IMR-90 (cell line): Measurements from ENCODE around the gene SLC9A9. TPM values are rescaled to one million over a fixed set of nuclear protein-coding genes. Genes with fewer than 3 reads are reported as not detected.

ENCODE experiments used
- ATAC-seq: fragments of 200-7000 bp; cut with Tn5 transposase; 2 replicates; pipeline ENCODE4 v1.9.1; 2020; ENCODE audit warnings: low read depth, mild to moderate bottlenecking, moderate library complexity
- BruUV-seq: library from RNA; stranded (reverse); fragments of 400-500 nt; replicated peaks from 2 replicates; lab custom pipeline; 2021; lab: Mats Ljungman, UMichigan
- CTCF ChIA-PET: fragments of 300-600 bp; formaldehyde crosslinking; extraction: SDS; loops from one replicate; lab custom pipeline; 2021; ENCODE audit warnings: antibody characterized with exemption; lab: Yijun Ruan, JAX
- POLR2A ChIA-PET: fragments of 300-600 bp; sonication (Branson Sonifier 250); formaldehyde crosslinking; loops from one replicate; lab custom pipeline; 2022; ENCODE audit warnings: antibody characterized with exemption; ENCODE audit not compliant: unreplicated experiment; lab: Charles Lee
- DNase-seq: peaks from one replicate; pipeline ENCODE4 v3.0.0; 2013
- H2AFZ ChIP-seq: replicated peaks from 2 replicates; pipeline ENCODE3; 2013; ENCODE audit warnings: low read length, mild to moderate bottlenecking; ENCODE audit not compliant: poor library complexity
- H2AK5ac ChIP-seq: 2 replicates; pipeline ENCODE4 v1.6.1; 2013; ENCODE audit warnings: low read depth, low read length, inconsistent platforms
- H2AK9ac ChIP-seq: replicated peaks from 2 replicates; pipeline ENCODE3; 2013; ENCODE audit warnings: mild to moderate bottlenecking, low read depth, low read length, moderate library complexity; ENCODE audit not compliant: poor library complexity
- H2BK120ac ChIP-seq: 2 replicates; pipeline ENCODE4 v1.6.1; 2013; ENCODE audit warnings: low read depth, low read length, inconsistent platforms
- H2BK15ac ChIP-seq: 3 replicates; pipeline ENCODE4 v1.6.1; 2013; ENCODE audit warnings: low read depth, low read length, inconsistent platforms
- H2BK20ac ChIP-seq: 2 replicates; pipeline ENCODE4 v1.6.1; 2013; ENCODE audit warnings: low read depth, mild to moderate bottlenecking, inconsistent platforms, low read length, moderate library complexity
- H2BK5ac ChIP-seq: 2 replicates; pipeline ENCODE4 v1.6.1; 2013; ENCODE audit warnings: mild to moderate bottlenecking, low read depth, low read length, inconsistent platforms; ENCODE audit not compliant: poor library complexity, severe bottlenecking
- H3K14ac ChIP-seq: replicated peaks from 2 replicates; pipeline ENCODE4 v1.6.1; 2013; ENCODE audit warnings: low read depth, low read length, inconsistent platforms
- H3K18ac ChIP-seq: 2 replicates; pipeline ENCODE4 v1.6.1; 2013; ENCODE audit warnings: low read depth, low read length, control low read depth
- H3K23ac ChIP-seq: 2 replicates; pipeline ENCODE4 v1.6.1; 2013; ENCODE audit warnings: low read depth, low read length, inconsistent platforms
- H3K27ac ChIP-seq: 2 replicates; pipeline ENCODE4 v1.5.1; 2013; ENCODE audit warnings: mild to moderate bottlenecking, control low read depth, low read length; ENCODE audit not compliant: insufficient read depth
- H3K27me3 ChIP-seq: 2 replicates; pipeline ENCODE4 v1.6.1; 2013; ENCODE audit warnings: low read length; ENCODE audit not compliant: control insufficient read depth, insufficient read depth
- H3K36me3 ChIP-seq: 2 replicates; pipeline ENCODE4 v1.6.1; 2013; ENCODE audit warnings: low read length, mixed read lengths; ENCODE audit not compliant: control insufficient read depth, insufficient read depth
- H3K4ac ChIP-seq: 2 replicates; pipeline ENCODE4 v1.6.1; 2013; ENCODE audit warnings: low read depth, low read length, inconsistent platforms
- H3K4me1 ChIP-seq: 2 replicates; pipeline ENCODE4 v1.6.1; 2013; ENCODE audit warnings: low read length, mixed read lengths; ENCODE audit not compliant: control insufficient read depth, insufficient read depth
- H3K4me2 ChIP-seq: 2 replicates; pipeline ENCODE4 v1.6.1; 2013; ENCODE audit warnings: low read depth, mild to moderate bottlenecking, control low read depth, low read length, moderate library complexity
- H3K4me3 ChIP-seq: 2 replicates; pipeline ENCODE4 v1.5.1; 2013; ENCODE audit warnings: low read depth, mild to moderate bottlenecking, control low read depth, low read length, moderate library complexity; ENCODE audit not compliant: insufficient read depth
- H3K56ac ChIP-seq: 2 replicates; pipeline ENCODE4 v1.6.1; 2013; ENCODE audit warnings: low read length, inconsistent platforms; ENCODE audit not compliant: insufficient read depth; ENCODE audit errors: extremely low read depth
- H3K79me1 ChIP-seq, 2 experiments: 2 replicates each; pipeline ENCODE4 v1.6.1; 2013; ENCODE audit warnings: low read length in 2 of 2, inconsistent platforms in 1 of 2, low read depth in 1 of 2
- H3K9ac ChIP-seq: 2 replicates; pipeline ENCODE4 v1.6.1; 2013; ENCODE audit warnings: low read depth, low read length, control low read depth
- H3K9me1 ChIP-seq: 2 replicates; pipeline ENCODE4 v1.6.1; 2013; ENCODE audit warnings: low read length, inconsistent platforms; ENCODE audit not compliant: insufficient read depth
- H3K9me3 ChIP-seq: 2 replicates; pipeline ENCODE4 v1.6.1; 2013; ENCODE audit warnings: low read length; ENCODE audit not compliant: control insufficient read depth, insufficient read depth
- H4K20me1 ChIP-seq: 2 replicates; pipeline ENCODE4 v1.6.1; 2013; ENCODE audit warnings: low read length, inconsistent platforms; ENCODE audit not compliant: insufficient read depth
- H4K5ac ChIP-seq: 2 replicates; pipeline ENCODE4 v1.6.1; 2013; ENCODE audit warnings: mild to moderate bottlenecking, low read depth, low read length, control low read depth
- H4K8ac ChIP-seq, 2 experiments: 2 replicates each; pipeline ENCODE4 v1.6.1; 2013; ENCODE audit warnings: low read depth in 2 of 2, low read length in 2 of 2, control low read depth in 1 of 2, inconsistent platforms in 1 of 2
- H4K91ac ChIP-seq: 2 replicates; pipeline ENCODE4 v1.6.1; 2013; ENCODE audit warnings: low read depth, low read length, inconsistent platforms; ENCODE audit not compliant: insufficient read depth
- BHLHE40 ChIP-seq: fragments of 150-350 bp; IDR thresholded peaks from 2 replicates; pipeline ENCODE4 v1.6.1; 2016; ENCODE audit warnings: mild to moderate bottlenecking, low read depth, low read length
- CEBPB ChIP-seq: IDR thresholded peaks from 2 replicates; pipeline ENCODE4 v1.6.1; 2012; ENCODE audit warnings: low read depth, low read length, improper control_type of control experiment
- CTCF ChIP-seq: conservative IDR thresholded peaks from 2 replicates; pipeline ENCODE4 v1.5.1; 2012; ENCODE audit warnings: mild to moderate bottlenecking, low read depth, low read length, improper control_type of control experiment
- ELK1 ChIP-seq: fragments of 150-350 bp; IDR thresholded peaks from 2 replicates; pipeline ENCODE4 v1.6.1; 2016; ENCODE audit warnings: low read depth, mild to moderate bottlenecking, low read length, moderate library complexity, borderline replicate concordance
- MAZ ChIP-seq: IDR thresholded peaks from 2 replicates; pipeline ENCODE4 v1.6.1; 2012; ENCODE audit warnings: low read depth, mild to moderate bottlenecking, low read length, improper control_type of control experiment, moderate library complexity, borderline replicate concordance
- NFE2L2 ChIP-seq: fragments of 150-350 bp; IDR thresholded peaks from 2 replicates; pipeline ENCODE4 v1.6.1; 2016; ENCODE audit warnings: low read depth, mild to moderate bottlenecking, low read length
- RAD21 ChIP-seq: IDR thresholded peaks from 2 replicates; pipeline ENCODE4 v1.6.1; 2012; ENCODE audit warnings: low read length, improper control_type of control experiment
- RCOR1 ChIP-seq: IDR thresholded peaks from 2 replicates; pipeline ENCODE4 v1.6.1; 2012; ENCODE audit warnings: mild to moderate bottlenecking, low read length, improper control_type of control experiment; ENCODE audit not compliant: insufficient replicate concordance
- RFX5 ChIP-seq: IDR thresholded peaks from 2 replicates; pipeline ENCODE4 v1.8.0; 2012; ENCODE audit warnings: low read depth, mild to moderate bottlenecking, low read length, moderate library complexity
- WGBS, 2 experiments: methylation state at CpG; one replicate each; pipeline versions ENCODE4 v1.1.5 to v1.1.7; 2013; ENCODE audit warnings: missing lambda C conversion rate in 2 of 2; ENCODE audit not compliant: insufficient read length in 1 of 2; ENCODE audit errors: extremely low coverage in 2 of 2; 5-methylcytosine and 5-hydroxymethylcytosine counted together
- dilution Hi-C: fragments of 300-500 bp; cut with HindIII; formaldehyde crosslinking; loops from one replicate; pipeline ENCODE4 v1.14.3; 2018; ENCODE audit warnings: low sequenced_read_pairs; ENCODE audit not compliant: unreplicated experiment
- in situ Hi-C: fragments of 300-500 bp; cut with MboI; formaldehyde crosslinking; loops from 3 replicates; pipeline ENCODE4 v1.14.3; 2019; ENCODE audit warnings: low sequenced_read_pairs, inconsistent platforms, mixed read lengths
- intact Hi-C: fragments of 100-400 bp; cut with micrococcal nuclease; formaldehyde crosslinking; loops from 2 replicates; pipeline ENCODE4 v1.10.0; 2022
- polyA plus RNA-seq, 3 experiments: library from polyadenylated mRNA; depleted of rRNA; stranded (reverse); fragments of >200 nt; gene quantifications; 2 replicates each; pipeline ENCODE4 v1.2.3, GENCODE V29; 2012; ENCODE audit warnings: low replicate concordance in 1 of 3
- total RNA-seq: library from RNA; depleted of rRNA; stranded (reverse); fragments of >200 nt; gene quantifications from 2 replicates; pipeline ENCODE4 v1.2.3, GENCODE V29; 2012
- TF ChIP-seq, protein P1 (sequence below): fragments of 150-350 bp; IDR thresholded peaks from 2 replicates; pipeline ENCODE4 v1.6.1; 2017; ENCODE audit warnings: mild to moderate bottlenecking, antibody characterized with exemption, low read length, low read depth

SLC9A9 gene
- total and polyA plus RNA-seq, 2 of the 4 experiments (the other 2 are of a cell fraction) = 1.4 to 2.3 TPM

- no peaks in the 10 kb centered on the region for H3K27me3 ChIP-seq
- CTCF ChIA-PET = no interaction called here
- H3K4me2 ChIP-seq = no peak overlapping the region
- no peak overlapping the region for H3K27ac ChIP-seq
- H3K4me3 ChIP-seq = no peak overlapping the region
- H3K4ac ChIP-seq = no peak overlapping the region
- no peaks in the 10 kb centered on the region for H3K79me1 ChIP-seq
- H3K14ac ChIP-seq = no peak overlapping the region
- BruUV-seq = no TSS peak
- no peaks in the 10 kb centered on the region for H3K36me3 ChIP-seq
- no peak overlapping the region for H2BK120ac ChIP-seq
- POLR2A ChIA-PET = no interaction called here
- H3K9me1 ChIP-seq = no peaks in the 10 kb centered on the region
- H3K9ac ChIP-seq = no peak overlapping the region
- no peak overlapping the region for H2BK5ac ChIP-seq
- dilution Hi-C loops (no loop called here), in situ Hi-C loops (no loop called here), intact Hi-C loops (no loop called here)
- ATAC-seq (no peak), DNase-seq (no peak)
- no peaks in the 10 kb centered on the region for H3K4me1 ChIP-seq
- no peak overlapping the region for H2AK5ac ChIP-seq
- no peak for TF ChIP-seq CTCF
- TF ChIP-seq BHLHE40 = no peak
- TF ChIP-seq RCOR1 = no peak
- no peak for TF ChIP-seq MAZ
- TF ChIP-seq NFE2L2 = no peak
- TF ChIP-seq RFX5 = no peak
- no peak for TF ChIP-seq RAD21
- no peak for TF ChIP-seq ELK1
- TF ChIP-seq CEBPB = no peak
- TF ChIP-seq, protein P1, sequence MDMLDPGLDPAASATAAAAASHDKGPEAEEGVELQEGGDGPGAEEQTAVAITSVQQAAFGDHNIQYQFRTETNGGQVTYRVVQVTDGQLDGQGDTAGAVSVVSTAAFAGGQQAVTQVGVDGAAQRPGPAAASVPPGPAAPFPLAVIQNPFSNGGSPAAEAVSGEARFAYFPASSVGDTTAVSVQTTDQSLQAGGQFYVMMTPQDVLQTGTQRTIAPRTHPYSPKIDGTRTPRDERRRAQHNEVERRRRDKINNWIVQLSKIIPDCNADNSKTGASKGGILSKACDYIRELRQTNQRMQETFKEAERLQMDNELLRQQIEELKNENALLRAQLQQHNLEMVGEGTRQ = no peak
- H4K8ac ChIP-seq = no peak overlapping the region
- H4K5ac ChIP-seq = no peak overlapping the region
- H2BK15ac ChIP-seq = no peak overlapping the region
- no peaks in the 10 kb centered on the region for H3K9me3 ChIP-seq
- H4K20me1 ChIP-seq = no peaks in the 10 kb centered on the region
- no peak overlapping the region for H4K91ac ChIP-seq
- no peak overlapping the region for H3K56ac ChIP-seq
- H3K18ac ChIP-seq = no peak overlapping the region
- no peak overlapping the region for H3K23ac ChIP-seq
- no peak overlapping the region for H2BK20ac ChIP-seq
- no CpG with 5 or more reads among the region's 4 CpGs for WGBS, 2 experiments
- no peak overlapping the region for H2AFZ ChIP-seq
- H2AK9ac ChIP-seq = no peak overlapping the region
These were observed 589.6 kb downstream of the SLC9A9 start for GRCh38 chr3:143258692-143259091.
